Activated T-helper 9 cell treated with anti-CD3 and anti-CD28 coated beads, Interleukin-2, amount 50 U/mL, for 16 hours (primary cell): ENCODE results near the gene RGS7.

Experiments
- DNase-seq: peaks from one replicate; pipeline ENCODE4 v3.0.0-alpha.2; 2020; ENCODE audit warnings: low read depth

The RGS7 gene

DNA sequence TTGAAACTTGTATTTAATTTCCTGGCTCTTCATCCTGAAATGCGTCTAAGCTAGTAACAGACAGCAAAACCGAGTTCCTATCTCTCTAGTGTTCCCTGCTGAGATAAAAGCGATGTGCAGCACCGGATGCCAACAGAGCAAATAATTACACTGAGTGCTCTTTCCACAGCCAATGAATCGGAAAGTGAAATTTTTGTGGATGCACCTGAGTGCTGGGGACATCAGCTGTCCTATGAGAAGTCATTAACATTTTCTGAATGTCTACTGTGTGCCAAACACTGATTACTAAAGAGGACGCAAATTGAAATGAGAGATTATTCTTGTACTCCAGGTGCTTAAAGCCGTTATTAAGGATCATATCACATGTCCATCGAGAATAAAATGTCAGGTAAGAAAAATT is 278.0 kb downstream of the RGS7 start:
- no peak for DNase-seq

GRCh38 chr1:241077386-241078147 is 279.4 kb downstream of the RGS7 start:
- DNase-seq: no peak

- DNase-seq: no peak
Observed at GRCh38 chr1:241074507-241074906, 282.5 kb downstream of the RGS7 start.

DNA sequence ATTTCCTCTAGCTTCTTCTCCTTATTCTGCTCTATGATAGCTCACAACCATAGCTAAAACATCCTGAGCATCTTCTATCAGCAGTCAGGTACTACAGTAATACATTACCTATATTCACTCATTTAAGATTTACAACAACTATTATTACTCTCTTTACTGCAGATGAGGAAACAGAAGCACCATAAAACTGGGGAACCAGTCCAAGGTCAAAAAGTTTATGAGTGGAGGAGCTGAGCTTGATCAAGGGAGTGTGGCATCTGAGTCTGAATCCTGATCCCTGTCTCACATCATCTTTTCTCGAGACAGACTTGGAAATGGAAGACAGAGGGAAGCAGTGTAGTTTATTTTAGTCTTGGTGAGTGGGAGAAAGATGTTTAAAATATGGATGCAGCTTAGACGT is 288.6 kb downstream of the RGS7 start:
- no peak for DNase-seq

DNA sequence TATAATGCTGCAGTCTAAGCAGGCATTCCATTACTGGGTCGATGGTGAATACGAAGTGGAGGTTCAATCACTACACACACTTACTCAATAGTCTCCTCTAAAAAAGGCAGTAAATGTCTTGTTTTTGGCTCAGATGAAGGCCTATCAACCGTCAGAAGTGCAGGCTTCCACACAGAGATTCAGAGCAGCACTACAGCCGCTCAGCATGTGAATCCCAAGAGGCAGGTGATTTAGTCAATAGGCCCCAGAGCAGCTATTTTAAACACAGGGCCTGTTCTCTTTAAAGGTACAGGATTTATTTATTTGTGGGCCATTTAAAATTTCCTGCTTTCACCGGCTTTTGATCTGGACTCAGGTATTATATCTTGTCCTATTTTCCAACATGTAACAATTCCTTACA is 293.7 kb downstream of the RGS7 start:
- no peak for DNase-seq

- no peak for DNase-seq
Observed at GRCh38 chr1:241061062-241061461, 295.9 kb downstream of the RGS7 start.

- no peak for DNase-seq
Observed at GRCh38 chr1:241048622-241049021, 308.4 kb downstream of the RGS7 start.

GRCh38 chr1:241045659-241046058 is 311.3 kb downstream of the RGS7 start:
- no peak for DNase-seq

- DNase-seq: no peak
Observed at GRCh38 chr1:241034203-241034936, 322.6 kb downstream of the RGS7 start.

- DNase-seq: no peak
Observed at GRCh38 chr1:241024834-241025233, 332.2 kb downstream of the RGS7 start.

- no peak for DNase-seq
Observed at GRCh38 chr1:241022366-241022765, 334.6 kb downstream of the RGS7 start.

- DNase-seq: no peak
Observed at GRCh38 chr1:241020851-241021697, 335.9 kb downstream of the RGS7 start.

DNA sequence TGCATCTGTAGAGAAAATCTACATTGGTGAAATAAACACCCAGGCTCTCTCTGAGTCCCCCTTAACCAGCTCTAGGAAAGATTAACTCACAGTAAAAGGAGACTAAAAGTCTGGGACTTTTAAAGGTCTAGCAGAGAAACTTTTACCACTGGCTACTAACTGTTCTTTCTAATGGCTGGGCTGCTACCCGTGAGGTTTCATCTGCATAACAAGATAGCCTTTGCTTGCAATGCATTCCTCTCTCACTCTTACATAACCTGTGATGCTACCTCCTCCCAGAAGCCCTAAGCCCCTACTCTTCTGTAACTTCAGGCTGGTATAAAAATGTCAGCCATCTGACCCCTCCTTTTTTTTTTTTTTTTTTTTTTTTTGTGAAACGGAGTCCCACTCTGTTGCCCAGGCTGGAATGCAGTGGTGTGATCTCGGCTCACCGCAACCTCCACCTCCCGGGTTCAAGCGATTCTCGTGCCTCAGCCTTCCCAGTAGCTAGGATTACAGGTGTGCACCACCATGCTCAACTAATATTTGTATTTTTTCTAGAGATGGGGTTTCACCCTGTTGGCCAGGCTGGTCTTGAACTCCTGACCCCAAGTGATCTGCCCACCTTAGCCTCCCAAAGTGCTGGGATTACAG is 344.2 kb downstream of the RGS7 start:
- DNase-seq: no peak

- no peak for DNase-seq
Observed at GRCh38 chr1:241007668-241008067, 349.3 kb downstream of the RGS7 start.

- no peak for DNase-seq
Observed at GRCh38 chr1:240999826-241000225, 357.2 kb downstream of the RGS7 start.

DNA sequence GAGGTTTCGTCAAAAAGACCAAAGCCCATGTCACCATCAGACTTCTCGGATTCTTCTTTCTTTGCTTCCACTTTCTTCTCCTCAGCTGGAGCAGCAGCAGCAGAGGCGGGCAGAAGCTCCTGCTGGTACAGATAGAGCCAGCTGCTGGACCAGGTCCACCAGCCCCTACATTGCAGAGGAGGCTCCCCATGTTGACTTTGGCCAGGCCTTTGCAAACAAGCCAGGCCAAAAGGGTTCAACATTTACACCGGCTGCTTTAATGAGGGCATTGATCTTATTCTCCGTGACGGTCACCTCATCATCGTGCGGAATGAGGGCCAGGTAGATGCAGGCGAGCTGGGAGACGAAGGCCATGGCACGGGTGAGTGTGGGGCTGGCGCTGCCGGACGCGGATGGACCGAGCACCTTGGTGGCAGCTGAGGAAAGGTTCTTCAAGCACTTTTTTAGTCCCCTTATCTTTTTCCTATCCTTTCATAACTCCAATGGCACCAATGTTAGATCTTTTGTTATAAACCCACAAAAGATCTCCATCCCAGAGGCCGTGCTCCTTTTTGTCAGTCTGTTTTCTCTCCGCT is 358.5 kb downstream of the RGS7 start:
- DNase-seq: no peak

DNA sequence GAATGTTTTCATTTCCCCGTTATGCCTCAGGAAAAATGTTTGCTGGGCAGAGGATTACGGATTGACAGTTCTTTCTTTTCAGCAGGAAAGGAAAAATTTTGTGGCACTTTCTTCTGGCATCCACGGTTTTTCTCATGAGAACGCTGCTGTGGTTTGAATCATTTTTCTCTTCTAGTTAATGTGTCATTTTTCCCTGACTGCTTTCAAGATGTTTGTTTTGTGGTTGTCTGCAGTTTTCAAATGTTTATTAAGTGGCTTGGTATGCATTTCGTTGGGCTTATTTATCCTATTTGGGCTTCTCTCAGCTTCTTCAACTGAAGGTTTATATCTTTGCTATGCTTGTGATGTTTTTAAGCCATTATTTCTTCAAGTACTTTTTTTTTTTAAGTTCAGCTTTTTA is 359.0 kb downstream of the RGS7 start:
- no peak for DNase-seq

- no peak for DNase-seq
Observed at GRCh38 chr1:240993004-240993403, 364.0 kb downstream of the RGS7 start.

- no peak for DNase-seq
Observed at GRCh38 chr1:240991230-240991629, 365.8 kb downstream of the RGS7 start.

DNA sequence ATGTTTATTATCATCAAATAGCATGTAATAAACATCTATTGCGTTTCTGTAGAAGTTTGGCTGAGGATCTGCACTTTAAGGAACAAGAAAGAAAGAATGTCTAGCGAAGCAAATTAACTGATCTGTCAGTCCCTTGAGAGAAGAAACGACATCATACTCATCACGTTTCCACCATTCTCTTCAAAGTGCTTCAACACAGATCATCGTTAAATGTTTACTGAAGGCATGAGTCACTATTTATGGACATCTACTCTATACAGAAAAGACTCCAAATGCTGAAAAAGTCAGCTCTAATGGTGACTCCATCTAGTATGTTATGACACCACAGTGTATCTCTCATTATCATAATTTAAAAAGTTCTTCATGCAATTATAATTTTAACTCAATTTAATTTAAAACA is 369.1 kb downstream of the RGS7 start:
- DNase-seq: no peak

DNA sequence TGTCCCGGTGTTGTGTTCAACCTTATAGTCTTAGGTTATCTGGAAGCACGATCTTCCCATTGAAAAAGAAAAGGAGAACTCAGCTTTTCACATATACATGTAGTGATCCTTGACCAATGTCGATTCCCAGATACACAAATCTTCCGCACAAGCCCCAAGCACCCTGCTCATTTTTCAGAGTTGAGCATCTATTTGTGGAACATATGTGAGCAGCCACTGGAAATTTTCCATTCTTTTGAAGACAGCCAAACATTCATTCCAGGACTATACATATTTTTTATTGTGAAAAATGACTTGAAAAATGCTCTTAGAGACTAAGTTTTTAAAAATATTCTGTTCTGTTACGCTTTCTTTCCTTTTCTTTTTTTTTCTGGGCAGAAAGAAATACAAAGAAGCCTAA is 371.9 kb downstream of the RGS7 start:
- no peak for DNase-seq

GRCh38 chr1:240980342-240980741 is 376.7 kb downstream of the RGS7 start:
- DNase-seq: no peak
